ENCODE data around the gene BEX4.

GRCh38 chrX:103258275-103258674 lies 43.4 kb downstream of the BEX4 start:
- TF ChIP-seq CTCF (IDR thresholded peaks at IDR 0.05; ENCODE audit: extremely low read depth in 1 of 2, insufficient read depth in 1 of 2, low read depth in 1 of 2, low read length in 2 of 2) (no peak), POLR2A (IDR thresholded peaks at IDR 0.05; ENCODE audit: low read depth, low read length) (no peak), POLR2AphosphoS5 (IDR thresholded peaks at IDR 0.05; ENCODE audit: insufficient read depth, low read depth, low read length) (no peak), MYC (IDR thresholded peaks at IDR 0.05; ENCODE audit: low read depth, low read length) (no peak), EZH2 (IDR thresholded peaks at IDR 0.05; ENCODE audit: borderline replicate concordance, low read depth, low read length, severe bottlenecking) (no peak), MAX (IDR thresholded peaks at IDR 0.05; ENCODE audit: insufficient read depth, insufficient read length) (no peak), JUN (IDR thresholded peaks at IDR 0.05; ENCODE audit: borderline replicate concordance, insufficient read depth, insufficient read length, low read depth) (no peak)

Data from endothelial cell of umbilical vein (primary cell).